ENCODE measurements around the gene GRM1.

GRCh38 chr6:146202570-146202969 lies 173.7 kb downstream of the GRM1 start:
- TF ChIP-seq CTCF (conservative IDR thresholded peaks at IDR 0.05) (no peak), ZFX (IDR thresholded peaks at IDR 0.05) (no peak)

Data from C4-2B (cell line).